GM21390 (cell line): ENCODE measurements around the gene RBM12.
"Not testable (repeated sequence)": the region's sequence is repeated elsewhere in the genome, so short reads cannot be mapped to it uniquely, and the experiment has no call there.

Source experiments
- ATAC-seq: cut with Tn5 transposase; IDR thresholded peaks from one replicate; pipeline ENCODE4 v1.9.1; 2021; ENCODE audit not compliant: unreplicated experiment

RBM12 gene, protein sequence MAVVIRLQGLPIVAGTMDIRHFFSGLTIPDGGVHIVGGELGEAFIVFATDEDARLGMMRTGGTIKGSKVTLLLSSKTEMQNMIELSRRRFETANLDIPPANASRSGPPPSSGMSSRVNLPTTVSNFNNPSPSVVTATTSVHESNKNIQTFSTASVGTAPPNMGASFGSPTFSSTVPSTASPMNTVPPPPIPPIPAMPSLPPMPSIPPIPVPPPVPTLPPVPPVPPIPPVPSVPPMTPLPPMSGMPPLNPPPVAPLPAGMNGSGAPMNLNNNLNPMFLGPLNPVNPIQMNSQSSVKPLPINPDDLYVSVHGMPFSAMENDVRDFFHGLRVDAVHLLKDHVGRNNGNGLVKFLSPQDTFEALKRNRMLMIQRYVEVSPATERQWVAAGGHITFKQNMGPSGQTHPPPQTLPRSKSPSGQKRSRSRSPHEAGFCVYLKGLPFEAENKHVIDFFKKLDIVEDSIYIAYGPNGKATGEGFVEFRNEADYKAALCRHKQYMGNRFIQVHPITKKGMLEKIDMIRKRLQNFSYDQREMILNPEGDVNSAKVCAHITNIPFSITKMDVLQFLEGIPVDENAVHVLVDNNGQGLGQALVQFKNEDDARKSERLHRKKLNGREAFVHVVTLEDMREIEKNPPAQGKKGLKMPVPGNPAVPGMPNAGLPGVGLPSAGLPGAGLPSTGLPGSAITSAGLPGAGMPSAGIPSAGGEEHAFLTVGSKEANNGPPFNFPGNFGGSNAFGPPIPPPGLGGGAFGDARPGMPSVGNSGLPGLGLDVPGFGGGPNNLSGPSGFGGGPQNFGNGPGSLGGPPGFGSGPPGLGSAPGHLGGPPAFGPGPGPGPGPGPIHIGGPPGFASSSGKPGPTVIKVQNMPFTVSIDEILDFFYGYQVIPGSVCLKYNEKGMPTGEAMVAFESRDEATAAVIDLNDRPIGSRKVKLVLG

DNA sequence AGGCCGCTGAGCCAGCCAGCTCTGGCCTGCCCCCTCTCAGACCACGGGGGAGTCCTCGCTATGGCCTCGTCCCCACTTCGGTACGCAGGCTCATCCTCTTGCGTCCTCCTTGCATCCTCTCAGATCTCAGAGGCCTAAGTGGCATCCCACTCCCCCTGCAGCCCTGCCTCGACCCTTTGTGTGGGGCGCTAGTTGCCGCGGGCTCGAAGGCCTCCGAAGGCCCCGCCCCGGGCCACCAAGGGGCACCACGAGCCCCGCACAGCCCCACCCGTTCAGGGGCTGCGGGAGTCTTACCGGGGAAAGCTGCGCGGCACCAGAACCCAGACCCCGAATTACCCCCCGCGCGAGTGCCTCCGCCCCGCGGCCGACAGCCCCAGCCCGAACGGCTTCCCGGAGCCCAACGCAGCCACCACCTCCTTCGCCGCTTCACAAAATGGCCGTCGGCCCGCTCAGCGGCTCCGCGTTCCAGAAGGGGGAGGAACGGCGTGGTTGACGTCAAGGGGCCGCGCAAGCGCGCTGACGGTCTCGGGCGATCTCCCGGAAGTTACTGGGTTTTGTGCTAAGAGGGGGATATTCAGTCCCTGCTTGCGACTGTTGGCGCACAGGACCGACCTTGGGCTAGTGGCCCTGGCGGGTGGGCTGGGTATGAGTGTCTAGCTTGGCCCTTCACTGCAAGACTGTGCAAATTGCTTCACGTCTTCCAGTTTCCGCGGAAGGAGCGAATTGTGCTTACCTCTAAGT lies at the start of gene RBM12, which contains the start of gene CPNE1:
Gene RBM12, minus strand, starts transcription at position 435 of the 741 bp plus-strand sequence. CDS start 9,578 bp downstream, outside the sequence.
Gene CPNE1, minus strand, starts transcription at position 435 of the 741 bp plus-strand sequence. CDS start 31,977 bp downstream, outside the sequence.
- ATAC-seq, result peak; percentile 64

DNA sequence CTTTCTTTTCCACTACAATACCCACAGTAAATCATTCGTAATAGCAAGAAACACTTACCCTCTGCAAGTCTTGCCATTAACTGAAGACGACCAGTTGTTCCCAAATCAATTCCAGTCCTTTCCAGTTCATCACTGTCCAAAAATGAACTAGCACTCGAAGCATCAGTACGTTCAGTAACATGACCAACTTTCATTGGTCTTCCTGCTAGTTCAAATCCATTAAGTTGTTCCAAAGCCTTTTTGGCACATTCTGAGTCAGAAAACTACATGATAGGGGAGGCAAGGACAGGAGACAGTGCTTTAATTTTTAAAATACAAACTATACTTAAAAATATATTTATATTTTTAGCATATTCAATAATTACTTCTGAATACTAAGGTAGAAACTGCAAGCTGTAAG lies 49.4 kb upstream of the RBM12 start:
- no peak for ATAC-seq

DNA sequence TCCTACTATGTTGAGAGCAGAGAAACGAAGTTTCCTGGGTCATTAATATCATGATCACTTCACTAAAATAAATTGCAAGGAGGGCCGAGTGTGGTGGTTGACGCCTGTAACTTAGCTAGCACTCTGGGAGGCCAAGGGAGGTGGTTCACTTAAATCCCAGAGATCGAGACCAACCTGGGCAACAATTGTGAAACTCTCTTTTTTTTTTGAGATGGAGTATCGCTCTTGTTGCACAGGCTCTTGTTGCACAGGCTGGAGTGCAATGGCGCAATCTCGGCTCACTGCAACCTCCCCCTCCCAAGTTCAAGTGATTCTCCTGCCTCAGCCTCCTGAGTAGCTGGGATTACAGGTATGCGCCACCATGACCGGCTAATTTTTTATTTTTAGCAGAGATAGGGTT lies 48.4 kb upstream of the RBM12 start:
- not testable (repeated sequence) for ATAC-seq

DNA sequence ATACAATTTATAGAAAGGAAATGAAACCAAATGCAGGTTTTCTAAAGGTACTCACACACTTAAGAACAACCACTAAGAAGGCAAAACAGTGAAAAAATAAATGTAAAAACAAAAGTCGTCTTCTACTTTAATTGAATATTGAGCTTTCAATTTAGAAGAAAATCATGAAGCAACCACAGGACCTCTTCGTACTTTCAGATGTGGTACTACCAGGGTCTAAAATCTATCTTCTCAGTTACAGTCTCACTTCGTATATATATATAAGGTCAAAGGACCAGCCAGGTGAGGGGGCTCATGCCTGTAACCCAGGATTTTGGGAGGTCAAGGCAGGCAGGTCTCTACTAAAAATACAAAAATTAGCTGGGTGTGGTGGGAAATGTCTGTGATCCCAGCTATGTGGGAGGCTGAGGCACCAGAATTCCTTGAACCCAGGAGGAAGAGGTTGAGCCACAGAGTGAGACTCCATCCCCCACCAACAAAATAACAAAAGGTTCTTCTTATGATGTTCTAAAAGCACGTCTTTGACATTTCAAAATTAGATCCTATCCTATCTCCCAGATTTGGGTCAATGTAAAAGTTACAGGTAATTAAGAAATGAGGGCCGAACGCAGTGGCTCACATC lies 47.0 kb upstream of the RBM12 start:
- no peak for ATAC-seq

DNA sequence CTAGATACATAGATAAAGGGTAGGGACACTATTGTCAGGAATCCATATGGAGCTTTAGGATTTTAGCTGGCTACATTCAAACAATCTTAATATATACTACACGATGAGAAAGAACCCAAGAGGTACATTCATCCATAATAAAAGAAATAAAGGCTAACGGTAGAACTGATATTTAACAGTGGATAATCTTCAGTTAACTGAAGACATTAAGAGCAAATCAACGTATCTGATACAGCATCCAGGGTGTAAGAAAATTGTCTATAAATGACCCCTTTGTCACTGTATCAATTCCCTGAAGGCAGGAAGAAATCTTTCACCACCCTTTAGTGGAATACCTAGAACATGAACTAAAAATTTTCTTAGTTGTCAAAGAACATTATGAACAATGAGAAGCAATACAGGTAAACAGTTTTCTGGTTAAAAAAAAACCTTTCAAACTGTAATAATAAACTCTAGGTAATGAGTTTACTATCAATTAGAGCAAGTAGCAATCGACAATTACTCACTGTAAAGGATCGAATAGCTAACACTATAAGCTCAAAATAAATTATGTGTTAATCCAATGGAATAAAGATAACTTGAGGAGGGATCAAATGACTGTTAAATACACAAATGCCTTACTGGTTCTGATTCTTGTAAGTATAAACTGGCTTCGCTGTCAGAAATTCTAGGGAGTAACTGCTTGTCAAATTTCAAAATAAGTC lies 46.3 kb upstream of the RBM12 start:
- no peak for ATAC-seq

DNA sequence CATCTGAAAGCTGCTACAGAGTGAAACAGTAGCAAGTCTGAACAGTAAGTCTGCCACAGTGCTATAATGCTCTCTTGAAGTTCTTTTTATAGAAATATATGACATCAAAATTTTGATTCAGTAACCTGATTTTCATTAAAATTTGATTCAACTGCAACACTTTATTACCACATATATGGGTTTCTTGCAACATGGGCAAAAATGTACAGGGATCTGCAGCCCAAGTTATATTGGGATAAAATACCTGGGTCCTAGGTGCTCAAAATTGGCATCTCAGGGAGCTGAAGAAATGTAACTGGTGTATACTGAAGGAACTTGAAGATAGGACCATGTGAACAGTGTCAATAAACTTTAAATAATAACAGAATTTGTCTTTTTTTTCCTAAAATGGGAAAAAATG lies 45.3 kb upstream of the RBM12 start:
- no peak for ATAC-seq

DNA sequence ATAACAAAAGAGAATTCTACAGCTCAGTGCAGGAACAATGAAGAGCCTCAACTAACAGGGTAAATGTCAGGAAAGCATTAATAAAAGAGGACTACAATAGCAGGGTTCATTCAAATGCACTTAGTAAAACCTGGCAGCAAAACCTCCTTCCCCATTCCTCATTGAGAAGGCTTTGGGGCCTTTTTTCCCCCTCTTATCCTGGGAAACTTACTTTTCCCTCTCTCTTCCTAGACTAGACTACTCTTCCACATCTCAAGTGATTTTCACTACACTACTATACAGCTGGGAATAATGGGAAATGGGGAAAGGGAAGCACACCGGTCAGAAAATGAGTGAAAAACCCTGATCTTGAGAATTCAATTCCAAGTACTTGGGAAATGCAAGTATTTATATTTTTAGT lies 44.6 kb upstream of the RBM12 start:
- ATAC-seq, result no peak

DNA sequence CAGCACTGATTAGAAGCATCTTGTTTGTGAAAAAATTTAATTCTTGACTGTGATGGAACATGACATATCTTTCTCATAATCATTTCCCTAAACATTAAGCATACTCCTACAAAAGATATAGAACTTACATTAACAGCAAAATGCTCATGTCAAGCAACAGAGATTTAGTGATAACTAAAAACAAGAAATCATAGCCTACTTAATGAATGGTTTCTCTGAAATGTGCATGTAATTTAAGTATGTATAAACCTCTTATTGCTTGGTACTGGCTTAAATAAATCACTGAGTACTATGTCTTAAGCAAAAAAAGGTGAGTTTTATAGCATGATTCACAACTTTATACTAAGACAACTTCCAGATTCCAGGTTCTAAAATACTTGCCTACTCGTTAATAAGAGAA lies 43.8 kb upstream of the RBM12 start:
- no peak for ATAC-seq

DNA sequence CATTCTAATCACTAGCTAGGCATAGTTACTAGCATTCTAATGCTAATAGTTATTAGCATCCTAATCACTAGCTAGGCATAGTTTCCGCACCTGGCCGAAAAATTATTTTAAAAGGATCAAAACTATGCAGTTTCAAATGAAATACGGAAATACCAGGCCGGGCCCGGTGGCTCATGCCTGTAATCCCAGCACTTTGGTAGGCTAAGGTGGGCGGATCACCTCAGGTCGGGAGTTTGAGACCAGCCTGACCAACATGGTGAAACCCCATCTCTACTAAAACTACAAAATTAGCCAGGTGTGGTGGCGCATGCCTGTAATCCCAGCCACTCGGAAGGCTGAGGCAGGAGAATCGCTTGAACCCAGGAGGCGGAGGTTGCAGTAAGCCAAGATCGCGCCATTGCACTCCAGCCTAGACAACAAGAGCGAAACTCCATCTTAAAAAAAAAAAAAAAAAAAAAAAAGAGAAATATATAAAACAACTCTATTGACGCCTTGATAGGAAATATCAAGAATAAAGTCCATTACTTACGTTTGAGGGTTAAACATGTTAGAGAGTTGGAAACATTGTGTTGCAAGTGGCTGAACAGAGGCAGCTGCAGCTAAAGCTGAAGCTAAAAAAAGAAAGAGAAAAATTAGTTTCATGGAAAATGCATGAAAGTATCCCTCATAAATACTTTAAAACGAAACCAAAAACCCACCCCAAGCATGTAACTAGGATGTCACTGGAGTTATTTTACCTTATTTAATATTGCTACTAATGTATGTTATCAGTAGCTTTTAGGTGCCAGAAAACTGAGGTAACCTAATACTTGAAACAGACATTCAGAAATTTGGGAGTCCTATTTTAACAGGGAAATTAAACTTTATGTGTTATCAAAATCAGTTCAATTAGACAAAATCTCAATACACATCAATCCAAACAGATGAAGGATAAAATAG lies 42.2 kb upstream of the RBM12 start:
- ATAC-seq, result not testable (repeated sequence)

DNA sequence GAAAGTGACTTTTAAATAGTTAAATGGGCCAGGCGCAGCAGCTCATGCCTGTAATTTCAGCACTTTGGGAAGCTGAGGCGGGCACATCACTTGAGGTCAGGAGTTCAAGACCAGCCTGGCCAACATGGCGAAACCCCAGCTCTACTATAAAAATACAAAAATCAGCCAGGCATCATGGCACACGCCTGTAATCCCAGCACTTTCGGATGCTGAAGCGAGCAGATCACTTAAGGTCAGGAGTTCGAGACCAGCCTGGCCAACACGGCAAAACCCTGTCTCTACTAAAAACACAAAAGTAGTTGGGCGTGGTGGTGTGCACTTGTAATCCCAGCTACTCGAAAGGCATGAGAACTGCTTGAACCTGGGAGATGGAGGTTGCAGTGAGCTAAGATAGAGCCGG lies 41.2 kb upstream of the RBM12 start:
- not testable (repeated sequence) for ATAC-seq

DNA sequence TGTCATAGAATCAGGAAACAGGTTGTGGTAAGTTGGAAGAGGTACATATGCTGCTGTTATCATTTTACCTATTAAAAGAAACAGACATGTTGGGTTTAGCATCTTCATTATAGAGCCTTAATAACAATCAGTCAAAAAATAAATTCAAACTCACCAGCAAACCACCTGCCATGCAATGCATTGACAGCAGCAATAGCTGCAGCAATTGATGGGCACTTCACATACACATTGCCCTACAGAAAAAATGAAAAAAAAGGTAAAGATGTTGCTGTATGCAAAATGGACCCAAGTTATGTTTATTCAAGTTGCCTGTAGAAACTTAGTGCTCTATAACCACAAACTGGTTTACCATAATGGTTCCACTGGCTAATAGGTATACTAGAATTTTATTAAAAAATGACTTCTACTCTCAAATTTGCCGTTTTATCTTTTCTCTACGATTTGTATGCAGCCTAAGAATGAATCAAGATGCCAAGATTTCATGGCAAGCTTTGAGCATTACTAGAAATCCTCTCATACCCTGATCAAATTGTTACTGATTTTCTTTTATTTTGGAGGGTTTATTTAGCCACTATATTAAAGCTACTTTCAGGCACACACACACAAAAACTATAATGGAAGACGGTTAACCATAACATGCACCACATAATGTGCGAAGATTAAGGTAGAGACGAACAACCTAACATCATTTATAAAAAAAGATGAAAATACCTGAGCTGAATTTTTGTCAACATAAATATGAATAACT lies 40.0 kb upstream of the RBM12 start:
- no peak for ATAC-seq

DNA sequence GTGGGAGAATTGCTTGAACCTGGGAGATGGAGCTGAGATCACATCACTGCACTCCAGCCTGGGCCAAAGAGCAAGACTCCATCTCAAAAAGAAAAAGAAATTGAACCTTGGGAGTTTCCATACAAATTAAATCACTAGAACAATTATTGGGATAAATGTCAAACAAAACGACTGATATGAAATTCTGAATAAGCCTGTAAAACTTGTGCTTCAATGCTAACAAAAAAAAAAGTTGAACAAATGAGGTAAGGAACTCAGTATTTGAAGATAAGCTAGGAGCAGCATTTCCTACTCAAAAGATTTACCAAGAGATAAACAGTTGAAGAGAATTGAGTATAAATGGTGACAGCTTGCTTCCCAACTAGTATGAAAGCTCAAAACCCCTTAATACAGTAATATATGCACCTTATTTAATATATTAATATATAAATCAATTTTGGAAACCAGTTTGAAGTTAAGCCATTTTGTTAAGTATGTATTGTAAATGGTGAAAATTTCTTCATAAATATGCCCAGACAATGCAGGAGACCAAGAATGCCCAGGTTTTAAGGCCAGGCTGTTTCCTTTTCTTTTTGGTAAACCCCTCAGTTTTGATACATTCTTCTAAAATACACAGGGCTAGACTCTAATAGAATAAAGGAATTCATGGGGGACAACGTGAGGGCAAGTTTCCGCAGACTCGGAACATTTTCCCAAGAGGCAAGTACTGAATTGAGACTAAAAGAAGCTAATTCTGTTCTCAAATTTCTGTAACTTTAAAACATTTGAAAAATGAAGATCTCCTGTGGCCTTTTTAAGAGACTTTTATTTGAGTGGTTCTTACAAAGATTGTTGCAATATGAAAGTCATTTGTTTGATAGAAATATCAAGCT lies 38.4 kb upstream of the RBM12 start:
- no peak for ATAC-seq

DNA sequence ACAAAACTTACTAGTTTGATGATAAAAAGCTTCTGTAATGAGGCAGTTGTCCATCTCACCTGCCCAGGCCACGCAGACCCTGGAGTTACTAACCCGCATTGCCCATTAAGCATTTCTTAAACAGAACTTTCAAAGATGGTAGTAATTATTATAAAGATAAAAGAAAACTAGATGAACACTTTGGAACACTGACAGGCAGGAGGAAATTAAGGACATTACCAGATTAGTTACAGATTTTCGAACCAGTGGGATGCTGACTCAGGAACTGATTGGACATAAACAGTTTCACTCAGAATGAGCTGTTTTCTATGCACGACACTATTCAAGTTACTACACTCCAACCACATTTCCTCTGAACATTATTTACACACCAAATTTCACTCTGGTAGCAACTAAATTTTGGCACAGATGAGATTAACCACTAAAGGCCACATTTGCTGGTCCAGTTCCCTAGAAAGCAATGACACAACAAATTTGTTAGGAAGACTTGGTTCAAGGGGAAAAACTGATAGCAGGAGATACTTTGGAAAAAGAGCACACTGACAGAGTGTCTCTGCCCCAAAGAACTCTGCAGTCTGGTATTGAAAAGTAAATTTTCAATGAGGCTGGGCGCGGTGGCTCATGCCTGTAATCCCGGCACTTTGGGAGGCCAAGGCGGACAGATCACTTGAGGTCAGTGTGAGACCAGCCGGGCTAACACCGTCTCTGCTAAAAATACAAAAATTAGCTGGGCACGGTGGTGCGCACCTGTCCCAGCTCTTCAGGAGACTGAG lies 37.5 kb upstream of the RBM12 start:
- ATAC-seq, result no peak

DNA sequence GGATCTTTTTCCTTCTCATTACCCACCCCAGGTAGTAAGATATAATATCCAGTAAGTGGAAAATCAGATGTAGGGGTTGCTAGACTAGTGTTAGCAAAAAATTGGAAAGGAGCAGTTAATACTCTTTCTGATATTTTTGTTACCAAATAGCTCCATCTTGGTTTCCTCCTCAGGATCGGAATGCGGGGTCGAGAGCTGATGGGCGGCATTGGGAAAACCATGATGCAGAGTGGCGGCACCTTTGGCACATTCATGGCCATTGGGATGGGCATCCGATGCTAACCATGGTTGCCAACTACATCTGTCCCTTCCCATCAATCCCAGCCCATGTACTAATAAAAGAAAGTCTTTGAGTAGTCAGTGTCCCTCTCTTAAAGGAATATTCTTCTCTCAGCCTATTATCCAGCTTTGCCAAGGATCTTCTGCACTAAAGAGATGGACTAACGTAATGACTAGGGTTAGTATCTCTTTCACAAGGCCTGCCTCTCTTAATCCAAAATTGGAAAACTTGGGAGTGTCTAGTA lies 36.0 kb upstream of the RBM12 start:
- no peak for ATAC-seq

DNA sequence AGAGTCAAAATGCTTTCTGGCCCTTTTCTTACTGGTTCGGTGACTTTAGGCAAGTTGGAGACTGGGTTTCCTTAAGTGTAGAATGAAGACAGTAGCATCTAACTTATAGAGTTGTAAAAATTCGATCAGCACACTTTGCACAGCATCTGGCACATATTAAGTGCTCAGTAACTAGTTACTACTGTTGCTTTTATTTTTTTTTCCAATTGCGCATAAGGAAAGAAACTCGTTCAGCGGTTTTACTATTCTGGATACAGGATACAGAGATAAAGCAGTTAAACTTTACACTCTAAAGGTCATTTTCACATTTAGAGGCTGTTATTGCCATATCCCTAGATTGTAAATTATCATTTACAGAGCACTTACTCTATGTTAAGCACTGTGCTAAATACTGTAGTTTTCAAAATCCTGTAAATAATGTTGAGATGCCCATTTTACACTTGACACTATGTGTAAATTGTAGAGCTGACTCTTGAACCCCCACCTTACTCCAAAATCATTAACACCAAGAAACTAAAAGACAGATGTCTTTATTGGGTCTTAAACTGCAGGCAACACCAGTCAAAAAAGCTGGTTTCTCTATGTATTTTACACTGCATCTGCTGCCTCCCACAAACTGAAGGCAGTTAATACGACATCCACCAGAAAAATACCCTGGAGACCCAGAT lies 35.4 kb upstream of the RBM12 start:
- ATAC-seq, result no peak
